Activated CD4-positive, alpha-beta T cell treated with anti-CD3 and anti-CD28 coated beads, Interleukin-2, amount 50 U/mL, for 1 hour (primary cell): ENCODE data around the gene ETFBKMT.

ENCODE experiments used
- DNase-seq: peaks from one replicate; pipeline ENCODE4 v3.0.0-alpha.2; 2020

The ETFBKMT gene, protein sequence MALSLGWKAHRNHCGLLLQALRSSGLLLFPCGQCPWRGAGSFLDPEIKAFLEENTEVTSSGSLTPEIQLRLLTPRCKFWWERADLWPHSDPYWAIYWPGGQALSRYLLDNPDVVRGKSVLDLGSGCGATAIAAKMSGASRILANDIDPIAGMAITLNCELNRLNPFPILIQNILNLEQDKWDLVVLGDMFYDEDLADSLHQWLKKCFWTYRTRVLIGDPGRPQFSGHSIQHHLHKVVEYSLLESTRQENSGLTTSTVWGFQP

DNA sequence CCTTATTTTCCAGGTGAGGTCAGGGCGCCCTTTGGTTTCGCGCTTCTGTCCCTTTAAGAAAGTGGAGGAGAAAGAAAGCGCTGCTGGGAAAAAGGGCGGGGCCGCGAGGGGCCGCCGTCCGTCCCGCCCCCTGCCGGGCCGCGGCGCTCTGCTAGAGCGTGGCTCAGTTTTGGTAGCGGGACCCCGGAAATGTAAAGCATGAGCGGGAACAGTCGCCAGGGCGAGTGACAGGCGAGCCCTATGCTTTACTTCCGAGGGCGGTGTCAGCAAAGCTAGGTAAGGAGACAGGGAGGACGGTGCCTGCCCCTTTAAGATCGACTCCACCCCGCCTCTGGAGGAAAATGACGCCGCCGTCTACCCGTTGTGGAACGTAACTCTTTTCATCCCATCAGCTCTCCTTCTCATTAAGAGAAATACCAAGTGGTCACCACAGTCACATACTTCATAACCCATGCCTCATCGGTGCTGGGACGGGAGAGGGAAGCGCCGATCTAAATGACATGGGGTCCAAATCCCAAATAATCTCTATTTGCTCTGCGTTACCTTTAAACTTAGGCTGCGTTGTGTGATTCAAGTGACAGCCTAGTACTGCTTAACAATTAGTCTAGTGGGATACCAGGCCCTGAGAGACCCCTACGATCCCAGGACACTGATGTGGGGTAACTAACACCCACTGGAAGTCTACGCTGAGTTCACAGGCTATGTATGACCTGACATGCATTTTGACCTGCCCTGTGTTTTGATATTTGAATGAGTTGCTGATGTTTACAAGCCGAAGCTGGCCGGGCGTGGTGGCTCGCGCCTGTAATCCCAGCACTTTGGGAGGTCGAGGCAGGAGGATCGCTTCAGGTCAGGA lies at the start of gene ETFBKMT:
ETFBKMT (plus strand) TSS at position 602 of the 856 bp plus-strand sequence. CDS start 2,266 bp downstream, outside the sequence.
- peak; percentile 88 for DNase-seq

DNA sequence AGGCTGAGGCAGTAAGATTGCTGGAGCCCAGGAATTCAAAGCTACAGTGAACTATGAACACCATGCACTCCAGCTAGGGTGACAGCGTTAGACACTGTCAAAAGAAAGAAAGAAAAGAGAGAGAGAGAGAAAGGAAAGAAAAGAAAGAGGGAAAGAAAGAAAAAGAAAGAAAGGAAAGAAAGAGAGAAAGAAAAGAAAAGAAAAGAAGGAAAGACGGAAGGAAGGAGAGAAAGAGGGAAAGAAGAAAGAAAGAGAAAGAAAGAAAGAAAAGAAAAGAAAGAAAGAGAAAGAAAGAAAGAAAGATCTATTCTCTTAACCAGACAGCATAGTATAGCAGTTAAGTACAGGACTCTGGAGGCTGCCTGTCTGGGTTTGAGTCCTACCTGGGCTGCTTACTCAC lies 46.7 kb upstream of the ETFBKMT start:
- DNase-seq = no peak

DNA sequence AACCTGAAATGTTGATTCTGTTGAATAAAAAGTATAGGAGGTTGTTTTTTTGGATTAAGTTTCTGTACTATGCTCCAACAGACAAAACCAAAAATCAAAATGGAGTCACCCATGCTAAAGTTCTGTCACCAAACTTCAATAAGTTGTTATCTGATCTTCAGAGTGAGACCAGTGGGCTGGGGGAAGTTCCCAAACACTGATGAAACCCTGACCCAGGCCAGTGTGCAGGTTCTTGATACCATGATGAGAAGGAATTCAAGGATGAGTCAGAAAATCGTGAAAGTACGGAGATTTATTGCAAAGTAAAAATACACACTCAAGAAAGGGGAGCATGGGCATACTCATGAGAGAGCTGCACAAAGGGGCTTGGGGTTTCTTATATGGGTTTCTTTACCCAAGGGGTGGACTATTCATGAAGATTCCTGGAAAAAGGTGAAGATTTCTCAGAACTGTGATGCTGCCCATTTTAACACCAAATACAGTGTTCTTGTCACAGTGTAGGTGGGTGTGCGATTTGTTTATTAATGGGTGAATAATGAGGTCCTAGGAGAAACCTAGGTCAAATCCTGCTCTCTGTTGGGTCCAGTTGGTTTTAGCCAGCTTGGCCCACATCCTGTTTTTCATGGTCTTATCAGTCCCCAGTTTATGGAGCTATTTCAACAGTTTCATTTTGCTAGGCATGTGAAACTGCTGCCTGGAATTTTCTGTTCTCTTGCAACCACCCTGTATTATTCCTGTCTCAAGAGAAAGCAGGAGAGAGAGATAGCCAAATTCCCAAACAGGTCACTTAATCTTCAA lies 41.1 kb upstream of the ETFBKMT start:
- DNase-seq = no peak

DNA sequence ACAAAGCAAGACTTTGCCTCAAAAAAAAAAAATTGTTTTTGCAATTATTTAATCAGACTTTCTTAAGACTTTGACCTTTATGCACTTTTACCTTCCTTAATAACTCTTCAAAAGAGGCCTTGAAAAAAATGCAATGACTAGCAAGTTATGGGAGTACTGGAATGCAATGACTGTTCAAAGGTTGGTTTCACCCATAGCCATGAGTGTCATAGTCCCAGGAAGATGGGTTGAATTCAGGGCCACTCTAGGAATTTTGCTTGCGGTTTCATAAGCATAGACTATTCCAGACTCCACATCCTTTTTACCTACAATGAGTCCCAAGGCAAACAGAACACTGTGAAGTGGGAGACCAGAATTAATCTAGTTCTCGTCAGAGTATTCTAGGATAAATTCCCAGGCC lies 39.2 kb upstream of the ETFBKMT start:
- no peak for DNase-seq

DNA sequence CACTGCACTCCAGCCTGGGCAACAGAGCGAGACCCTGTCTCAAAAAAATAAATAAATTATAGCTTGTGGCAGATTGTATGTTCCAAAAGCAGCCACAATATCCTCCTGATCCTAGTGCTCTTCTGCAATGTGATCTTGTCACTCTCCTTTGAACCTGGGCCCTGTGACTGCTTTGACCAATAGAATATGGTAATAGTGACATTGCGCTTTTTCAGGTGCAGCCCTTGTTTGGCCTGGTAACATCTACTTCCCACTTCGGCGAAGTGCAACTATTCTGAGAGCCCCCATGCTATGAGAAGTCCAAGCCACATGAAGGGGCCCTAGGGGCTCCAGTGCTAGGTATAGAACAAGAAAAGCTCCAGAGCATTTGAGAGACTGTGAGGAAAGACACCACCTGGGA lies 37.5 kb upstream of the ETFBKMT start:
- no peak for DNase-seq

DNA sequence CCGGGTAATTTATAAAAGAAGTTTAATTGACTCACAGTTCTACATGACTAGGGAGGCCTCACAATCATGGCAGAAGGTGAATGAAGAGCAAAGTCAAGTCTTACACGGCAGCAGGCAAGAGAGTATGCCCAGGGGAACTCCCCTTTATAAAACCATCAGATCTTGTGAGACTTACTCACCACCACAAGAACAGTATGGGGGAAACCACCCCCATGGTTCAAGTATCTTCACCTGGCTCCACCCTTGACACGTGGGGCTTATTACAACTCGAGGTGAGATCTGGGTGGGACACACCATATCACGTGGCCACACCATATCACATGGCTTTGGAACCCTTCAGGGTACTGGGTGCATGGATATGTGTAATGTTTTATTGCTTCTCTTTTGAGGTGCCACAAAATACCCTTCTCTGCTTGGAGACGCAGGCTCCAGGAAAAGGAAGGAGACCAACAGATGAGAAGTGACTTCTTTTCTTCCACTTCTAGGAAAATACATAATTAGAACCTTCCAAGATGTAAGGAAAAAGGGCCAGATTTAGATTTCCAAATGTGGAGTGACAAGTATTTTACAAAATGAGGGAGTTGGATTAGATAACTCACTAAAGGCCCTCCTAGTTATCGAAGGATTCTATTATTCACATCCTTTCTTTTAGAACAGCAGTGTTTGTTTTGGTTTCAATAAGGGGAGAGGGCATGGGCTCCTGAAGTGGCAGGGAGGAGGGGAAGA lies 33.1 kb upstream of the ETFBKMT start:
- DNase-seq = no peak

DNA sequence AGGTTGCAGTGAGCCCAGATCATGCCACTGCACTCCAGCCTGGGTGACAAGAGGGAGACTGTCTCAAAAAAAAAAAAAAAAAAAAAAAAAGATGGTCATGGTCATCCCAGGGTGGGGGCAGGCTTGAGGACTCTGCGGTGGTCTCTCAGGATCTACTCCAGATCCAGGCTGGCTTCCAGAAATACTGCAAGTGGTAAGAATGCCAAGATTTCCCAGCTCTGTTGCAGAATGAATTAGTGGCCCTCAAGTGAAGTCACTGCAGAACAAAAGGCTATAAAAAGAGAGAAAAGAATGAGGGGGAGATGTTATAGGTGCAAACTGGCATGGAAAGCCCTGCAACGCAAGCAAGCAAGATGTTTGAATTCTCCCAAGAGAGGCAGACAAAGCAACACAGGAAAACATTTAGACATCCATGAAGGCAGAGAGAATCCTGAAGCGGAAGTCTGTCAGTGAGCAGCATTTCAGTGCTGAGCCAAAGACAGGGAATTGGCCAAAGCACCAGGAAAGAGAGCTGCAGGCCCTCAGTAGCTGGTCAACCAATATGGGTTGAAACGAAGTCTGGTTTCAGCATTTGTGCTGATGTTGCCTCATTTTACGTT lies 31.9 kb upstream of the ETFBKMT start:
- no peak for DNase-seq

DNA sequence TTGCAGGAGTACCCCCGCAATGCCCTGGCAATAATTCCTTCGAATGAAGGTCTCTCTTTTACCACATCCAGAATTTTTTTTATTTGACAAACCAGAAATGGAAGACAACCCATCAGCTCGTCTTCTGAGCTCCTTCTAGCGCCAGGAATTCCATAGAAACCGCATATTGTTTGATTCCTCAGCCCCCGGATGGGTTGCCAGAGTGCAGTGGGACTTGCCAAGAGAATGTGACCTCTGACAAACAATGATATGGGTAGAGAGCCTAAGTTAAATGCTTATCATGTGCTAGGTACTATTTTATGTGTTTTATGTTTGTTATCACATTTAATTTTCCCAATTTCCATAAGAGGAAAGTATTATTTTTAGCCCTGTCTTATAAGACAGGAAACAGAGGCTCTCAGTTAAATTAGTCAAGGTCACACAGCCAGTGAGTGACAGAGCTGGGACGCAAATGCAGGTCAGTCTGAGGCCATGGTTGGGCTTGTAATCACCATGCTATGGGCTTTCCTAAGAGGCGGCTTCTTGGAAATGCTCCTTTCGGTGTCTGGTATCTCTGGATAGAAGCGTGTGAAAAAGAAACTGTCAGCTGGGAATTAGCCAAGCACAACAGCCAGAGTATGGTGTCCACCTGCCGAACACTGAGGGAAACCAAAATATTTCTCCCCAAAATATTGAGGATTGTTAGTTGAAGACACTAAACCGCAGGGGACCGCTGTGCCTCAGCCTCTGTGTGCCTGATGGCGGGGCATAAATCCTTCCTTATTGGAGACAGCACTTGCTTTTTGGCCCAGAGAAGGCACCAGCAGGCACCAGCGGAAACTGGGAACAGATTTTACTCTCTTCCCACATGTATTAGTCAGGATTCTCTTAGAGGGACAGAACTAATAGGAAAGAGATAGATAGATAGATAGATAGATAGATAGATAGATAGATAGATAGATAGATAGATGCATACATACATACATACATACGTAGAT lies 29.4 kb upstream of the ETFBKMT start:
- DNase-seq = no peak

DNA sequence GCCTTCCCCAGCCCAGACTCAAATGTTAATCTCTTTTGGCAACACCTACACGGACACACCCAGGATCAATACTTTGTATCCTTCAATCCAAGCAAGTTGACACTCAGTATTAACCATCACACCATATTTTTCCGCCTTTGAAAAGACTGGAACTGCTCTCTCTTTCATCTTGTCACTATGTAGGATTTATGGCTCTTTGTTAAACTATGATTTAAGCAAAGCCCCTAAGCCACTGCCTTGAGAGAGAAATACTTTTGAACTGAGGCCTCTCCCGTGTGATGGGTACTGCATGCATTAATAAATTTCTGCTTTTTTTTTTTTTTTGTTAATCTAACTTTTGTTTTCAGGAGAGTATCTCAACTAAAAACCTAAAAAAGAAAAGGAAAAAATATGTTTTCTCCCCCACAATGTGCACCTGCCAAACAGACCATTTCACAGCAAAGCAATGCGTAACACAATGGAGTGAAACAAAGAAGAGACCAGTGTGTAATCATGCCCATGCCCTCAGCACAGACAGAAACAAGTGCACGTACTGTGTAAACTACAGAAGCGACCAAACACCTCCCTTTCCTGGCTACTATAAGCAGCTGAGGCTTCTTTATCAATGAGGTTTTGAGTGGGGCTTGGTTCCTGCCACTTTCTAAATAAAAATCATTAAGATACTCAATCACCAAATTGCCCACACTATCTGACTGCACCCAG lies 28.3 kb upstream of the ETFBKMT start:
- DNase-seq = no peak

DNA sequence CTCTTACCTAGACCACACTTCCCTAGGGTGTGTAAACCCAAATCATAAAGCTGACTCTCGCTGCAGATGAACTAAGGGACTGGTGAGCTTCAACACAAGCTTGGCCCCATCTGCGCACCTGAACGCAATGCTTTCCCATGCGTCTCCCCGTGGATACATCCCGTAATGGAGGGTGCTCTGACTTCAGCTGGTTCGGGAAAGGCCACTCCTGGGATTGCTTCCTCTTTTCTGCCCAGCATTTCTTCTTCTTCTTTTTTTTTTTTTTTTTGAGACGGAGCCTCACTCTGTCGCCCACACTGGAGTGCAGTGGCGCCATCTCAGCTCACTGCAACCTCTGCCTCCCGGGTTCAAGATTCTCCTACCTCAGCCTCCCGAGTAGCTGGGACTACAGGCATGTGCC lies 27.7 kb upstream of the ETFBKMT start:
- no peak for DNase-seq

DNA sequence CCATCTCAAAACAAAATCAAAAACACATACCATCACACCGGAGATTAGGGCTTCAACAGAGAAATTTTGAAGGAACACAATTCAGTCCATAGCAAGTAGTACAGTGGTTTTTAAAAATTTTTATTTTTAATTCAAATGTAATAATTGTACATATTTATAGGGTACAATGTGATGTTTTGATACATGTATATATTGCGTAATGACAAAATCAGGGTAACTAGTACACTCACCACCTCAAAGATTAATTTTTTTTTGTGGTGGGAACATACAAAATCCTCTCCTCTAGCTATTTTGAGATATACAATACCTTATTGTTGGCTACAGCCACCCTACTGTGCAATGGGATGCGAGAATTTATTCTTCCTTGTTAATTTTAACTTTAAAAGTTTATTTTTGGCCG lies 26.0 kb upstream of the ETFBKMT start:
- no peak for DNase-seq

DNA sequence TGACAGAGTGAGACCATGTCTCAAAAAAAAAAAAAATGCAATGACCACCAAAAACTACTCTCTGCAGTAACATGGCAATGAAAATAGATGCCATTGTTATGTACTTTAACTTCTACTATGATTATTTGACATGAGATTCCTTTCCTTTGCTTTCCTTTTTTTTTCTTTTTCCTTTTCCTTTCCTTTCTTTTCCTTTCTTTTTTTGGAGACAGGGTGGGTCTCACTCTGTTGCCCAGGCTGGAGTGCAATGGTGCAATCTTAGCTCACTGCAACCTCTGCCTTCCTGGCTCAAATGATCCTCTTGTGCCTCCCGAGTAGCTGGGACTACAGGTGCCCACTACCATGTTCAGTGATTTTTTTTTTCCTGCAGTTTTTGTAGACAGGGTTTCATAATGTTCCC lies 24.9 kb upstream of the ETFBKMT start:
- no peak for DNase-seq

DNA sequence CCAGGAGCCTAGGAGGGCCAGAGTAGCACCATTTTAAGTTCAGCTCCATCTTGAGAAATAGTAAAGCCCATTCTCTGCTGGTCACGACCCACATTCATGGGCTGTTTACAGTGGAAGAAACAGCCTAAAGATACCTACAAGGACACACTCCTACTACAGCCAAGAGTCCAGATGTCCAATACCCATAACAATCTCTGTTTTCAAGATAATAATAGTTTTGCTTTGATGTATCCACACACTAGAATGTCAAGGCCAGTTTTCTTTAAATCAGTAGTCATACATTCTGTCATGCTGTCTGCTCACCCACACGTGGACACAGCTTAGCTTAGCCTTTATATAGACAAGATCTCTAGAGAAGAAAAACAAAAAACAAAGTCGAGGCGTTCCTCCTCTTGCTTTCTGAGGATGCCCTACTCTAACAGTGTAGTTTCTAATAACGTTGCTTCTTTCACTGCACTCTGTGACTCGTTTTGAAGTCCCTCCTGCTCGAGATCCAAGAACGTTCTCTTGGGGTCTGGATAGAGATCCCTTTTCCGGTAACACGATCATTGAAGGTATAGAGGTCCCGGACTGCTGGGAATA lies 17.9 kb upstream of the ETFBKMT start:
- DNase-seq = no peak

DNA sequence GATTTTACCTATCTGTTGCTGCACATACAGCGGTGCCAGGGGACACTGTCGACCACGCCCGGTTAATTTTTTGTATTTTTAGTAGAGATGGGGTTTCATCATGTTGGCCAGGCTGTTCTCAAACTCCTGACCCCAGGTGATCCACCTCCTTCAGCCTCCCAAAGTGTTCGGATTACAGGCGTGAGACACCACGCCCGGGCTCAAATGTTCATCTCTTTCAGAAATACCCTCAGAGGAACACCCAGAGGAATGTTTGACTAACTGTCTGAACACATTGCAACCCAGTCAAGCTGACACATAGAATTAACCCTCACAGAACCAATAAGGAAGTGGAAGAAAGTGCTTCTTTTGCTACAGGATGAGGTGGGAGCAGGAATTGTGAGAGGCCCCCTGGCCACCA lies 15.0 kb upstream of the ETFBKMT start:
- no peak for DNase-seq

DNA sequence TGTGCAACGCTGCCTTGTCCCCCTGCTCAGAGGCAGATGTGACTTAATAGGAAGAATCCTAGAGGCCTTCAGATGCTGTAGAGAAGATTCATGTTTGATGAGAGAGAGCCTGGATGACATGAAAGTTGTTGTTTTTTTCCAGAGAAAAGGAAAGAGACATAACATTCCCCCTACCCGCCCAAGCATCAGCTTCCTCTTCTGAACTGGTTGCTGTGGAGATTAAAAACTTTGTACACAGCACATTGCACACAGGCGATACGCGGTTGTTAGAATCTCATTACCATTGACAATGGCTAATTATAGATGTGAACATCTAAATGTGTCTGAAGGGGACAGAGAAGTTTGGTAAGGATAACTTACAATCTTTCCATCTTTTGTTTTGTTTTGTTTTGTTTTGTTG lies 13.6 kb upstream of the ETFBKMT start:
- DNase-seq = no peak

DNA sequence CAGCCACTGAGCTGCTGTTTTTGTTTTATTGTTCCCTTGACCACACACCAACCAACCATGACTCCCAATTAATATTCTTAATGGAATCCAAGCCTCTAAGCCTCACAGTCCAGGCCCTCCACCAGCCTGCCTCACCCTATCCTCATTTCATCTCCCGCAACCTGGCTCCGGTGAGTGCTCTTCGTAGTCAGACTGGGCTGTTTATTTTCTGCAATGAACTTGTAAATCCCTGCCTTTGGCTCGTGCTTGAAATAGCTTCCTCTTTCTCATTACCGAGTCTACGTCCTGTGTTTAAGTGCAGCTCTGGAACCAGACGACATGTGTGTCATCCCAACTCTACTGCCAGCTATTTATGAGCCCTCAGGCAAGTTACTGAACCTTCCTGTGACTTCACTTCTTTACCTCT lies 12.4 kb upstream of the ETFBKMT start:
- DNase-seq = no peak

DNA sequence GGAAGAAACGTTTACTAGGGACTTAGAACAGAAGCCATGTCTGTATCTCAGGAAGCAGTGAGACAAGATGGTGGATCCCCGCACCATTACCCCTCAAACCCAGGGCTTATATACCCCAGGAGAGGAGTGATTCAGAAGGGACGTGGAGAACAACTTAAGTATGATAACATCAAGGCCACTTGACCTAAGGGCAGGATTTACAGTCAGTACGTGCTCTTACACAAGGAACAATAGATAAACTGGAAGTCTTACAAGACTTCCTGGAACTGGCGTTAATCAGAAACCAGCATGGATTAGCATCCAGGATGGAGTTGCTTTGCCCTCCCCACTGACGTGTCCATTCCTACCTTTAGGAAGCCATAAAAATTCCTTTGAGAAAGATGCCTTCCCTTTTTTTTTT lies 8.6 kb upstream of the ETFBKMT start:
- DNase-seq = no peak

DNA sequence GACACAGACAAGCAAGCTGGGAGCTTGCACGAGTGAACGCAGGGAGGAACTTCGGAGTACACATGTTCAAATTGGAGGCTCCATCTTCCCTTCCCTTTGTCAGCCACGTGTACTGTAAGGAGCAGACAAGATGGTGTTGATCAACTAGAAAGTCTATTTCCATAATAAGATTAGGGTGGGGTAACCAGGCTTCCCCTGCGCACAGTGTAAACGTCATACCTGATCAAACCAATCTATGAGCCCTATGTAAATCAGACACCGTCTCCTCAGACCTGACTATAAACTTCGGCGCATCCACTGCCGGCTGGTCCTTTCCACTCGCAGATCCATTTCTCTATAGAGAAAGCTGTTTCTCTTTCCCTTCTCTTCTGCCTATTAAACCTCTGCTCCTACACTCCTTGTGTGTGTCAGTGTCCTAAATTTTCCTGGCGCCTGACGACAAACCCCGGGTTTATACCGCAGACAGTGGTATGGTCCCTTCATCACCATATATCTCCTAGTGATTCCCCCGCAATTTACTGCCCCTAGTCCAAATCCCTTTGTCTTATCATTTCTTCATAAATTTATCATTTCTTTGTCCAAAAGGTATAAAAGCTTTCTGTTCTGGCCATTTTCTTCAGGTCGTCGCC lies 7.5 kb upstream of the ETFBKMT start:
- DNase-seq = no peak

DNA sequence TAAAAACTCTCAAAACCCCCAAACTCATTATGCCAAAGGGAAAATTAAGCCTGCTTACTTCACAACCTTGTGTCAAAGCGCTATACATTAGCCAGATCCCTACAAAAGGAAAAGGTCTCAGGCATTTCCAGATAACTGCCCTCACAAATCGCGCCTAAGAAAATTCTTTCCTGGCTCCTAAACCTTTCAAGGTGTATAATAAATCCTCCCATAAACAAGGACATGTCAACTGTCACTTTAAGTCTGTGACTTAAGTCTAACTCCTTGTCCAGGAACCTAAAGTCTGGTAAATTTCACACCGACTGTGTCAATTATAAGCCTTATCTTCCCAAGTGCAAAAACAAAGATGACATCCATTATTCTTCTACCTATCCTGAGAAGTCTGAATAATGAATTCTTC lies 4.3 kb upstream of the ETFBKMT start:
- no peak for DNase-seq

DNA sequence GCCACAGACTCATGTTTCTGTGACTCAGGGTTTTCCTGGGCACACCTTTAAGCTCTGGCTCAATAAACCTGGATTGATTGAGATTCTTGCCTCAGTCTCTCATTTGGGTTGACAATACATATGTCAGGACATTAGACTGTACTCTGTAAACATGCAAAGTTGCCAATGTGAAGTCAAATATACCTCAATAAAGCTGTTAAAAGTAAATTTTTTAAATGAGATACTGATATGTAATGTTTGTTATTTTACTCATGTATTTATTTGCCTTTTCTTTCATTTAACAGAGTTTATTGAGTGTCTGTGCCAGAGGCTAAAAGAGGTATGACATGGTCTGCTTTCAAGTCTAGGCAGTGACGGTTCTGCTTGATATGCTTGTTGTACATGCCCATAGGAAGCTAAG lies 3.7 kb upstream of the ETFBKMT start:
- DNase-seq = no peak
